Measurements from ENCODE around the gene MARCHF4. TPM values are rescaled to one million over a fixed set of nuclear protein-coding genes. Genes with fewer than 3 reads are reported as not detected.

Gene MARCHF4
- total RNA-seq, 1 donor from 2014 or later = 0.12 TPM

GRCh38 chr2:216373896-216374295 is 1.6 kb upstream of the MARCHF4 start:
- ATAC-seq (no peak), DNase-seq (no peak)
- intact Hi-C loops (cut with DNase I) = no loop called here
- H3K36me3 ChIP-seq = no peaks in the 10 kb centered on the region
- H3K27ac ChIP-seq = no peak overlapping the region
- H3K4me1 ChIP-seq = peaks cover 19% of the 10 kb centered on the region
- peaks cover 52% of the 10 kb centered on the region for H3K27me3 ChIP-seq (ENCODE audit: low read depth)
- no peak overlapping the region for H3K4me3 ChIP-seq
- no peaks in the 10 kb centered on the region for H3K9me3 ChIP-seq
- TF ChIP-seq CTCF (IDR thresholded peaks at IDR 0.05) = no peak

GRCh38 chr2:216372761-216373291 is 543 bp upstream of the MARCHF4 start:
- Histone ChIP-seq H3K27ac (no peak overlapping the region), H3K27me3 (ENCODE audit: low read depth) (peaks cover 57% of the 10 kb centered on the region), H3K9me3 (no peaks in the 10 kb centered on the region), H3K4me3 (no peak overlapping the region), H3K4me1 (peaks cover 19% of the 10 kb centered on the region), H3K36me3 (no peaks in the 10 kb centered on the region)
- DNase-seq (no peak), ATAC-seq (no peak)
- no peak for TF ChIP-seq CTCF (IDR thresholded peaks at IDR 0.05)
- intact Hi-C loops (cut with DNase I) = no loop called here

- Histone ChIP-seq H3K27me3 (ENCODE audit: low read depth) (peaks cover 57% of the 10 kb centered on the region), H3K4me3 (peak overlapping the region; percentile 23), H3K36me3 (no peaks in the 10 kb centered on the region), H3K27ac (no peak overlapping the region), H3K4me1 (peaks cover 19% of the 10 kb centered on the region), H3K9me3 (no peaks in the 10 kb centered on the region)
- DNase-seq = no peak
- intact Hi-C loops (cut with DNase I) = no loop called here
- no peak for ATAC-seq
- TF ChIP-seq CTCF (IDR thresholded peaks at IDR 0.05) = no peak
These were observed 1.1 kb downstream of the MARCHF4 start for GRCh38 chr2:216370961-216371712.

- DNase-seq (no peak), ATAC-seq (no peak)
- no peak for TF ChIP-seq CTCF (IDR thresholded peaks at IDR 0.05)
- Histone ChIP-seq H3K4me1 (peaks cover 19% of the 10 kb centered on the region), H3K4me3 (no peak overlapping the region), H3K27me3 (ENCODE audit: low read depth) (peaks cover 56% of the 10 kb centered on the region), H3K9me3 (no peaks in the 10 kb centered on the region), H3K36me3 (no peaks in the 10 kb centered on the region), H3K27ac (no peak overlapping the region)
- intact Hi-C loops (cut with DNase I) = no loop called here
These were observed 2.5 kb downstream of the MARCHF4 start for GRCh38 chr2:216369821-216370220.

GRCh38 chr2:216366777-216367471 is 5.4 kb downstream of the MARCHF4 start:
- H3K4me1 ChIP-seq = peaks cover 9% of the 10 kb centered on the region
- DNase-seq = no peak
- intact Hi-C loops (cut with DNase I) = no loop called here

More at GRCh38 chr2:216366777-216367471, 5.4 kb downstream of the MARCHF4 start:
- no peak overlapping the region for H3K4me3 ChIP-seq
- no peak overlapping the region for H3K27ac ChIP-seq
- peaks cover 34% of the 10 kb centered on the region for H3K27me3 ChIP-seq (ENCODE audit: low read depth)
- ATAC-seq = no peak
- no peaks in the 10 kb centered on the region for H3K36me3 ChIP-seq
- no peaks in the 10 kb centered on the region for H3K9me3 ChIP-seq
- no peak for TF ChIP-seq CTCF (IDR thresholded peaks at IDR 0.05)

Data from lower lobe of right lung (tissue), 2 donors.